GM23338 (cell line): ENCODE results near the gene ZNF695. TPM values are rescaled to one million over a fixed set of nuclear protein-coding genes. Genes with fewer than 3 reads are reported as not detected.

Experiments used
- CREB1 ChIP-seq: fragments of 250-450 bp; sonication (Bioruptor Pico); IDR thresholded peaks from 2 replicates; pipeline ENCODE4 v1.5.0; 2020; ENCODE audit warnings: low read depth, mild to moderate bottlenecking, moderate library complexity
- CTCF ChIP-seq, 2 experiments: fragments of 200-600 bp in 1 of 2; sonication (generic) in 1 of 2; conservative IDR thresholded peaks; 2 replicates each; pipeline versions ENCODE4 v1.5.1 to v1.6.1; 2016 to 2017; ENCODE audit warnings: antibody characterized with exemption in 2 of 2, low read depth in 2 of 2, mild to moderate bottlenecking in 2 of 2, moderate library complexity in 1 of 2
- ZNF114 ChIP-seq: fragments of 250-450 bp; sonication (Bioruptor Pico); IDR thresholded peaks from 2 replicates; pipeline ENCODE4 v1.5.0; 2020; ENCODE audit warnings: mild to moderate bottlenecking, moderate library complexity
- ZNF462 ChIP-seq: fragments of 250-450 bp; sonication (Bioruptor Pico); IDR thresholded peaks from 2 replicates; pipeline ENCODE4 v1.5.0; 2020; ENCODE audit warnings: mild to moderate bottlenecking, moderate library complexity
- polyA plus RNA-seq: library from polyadenylated mRNA; unstranded; fragments of >200 nt; fragmentation: Nextera tagmentation; extraction: Ambion mirVana; gene quantifications from 2 replicates; pipeline ENCODE4 v1.2.1, GENCODE V29; 2016
- total RNA-seq: library from RNA; depleted of rRNA; stranded (reverse); fragments of >200 nt; shearing (Covaris generic); gene quantifications from 2 replicates; pipeline ENCODE4 v1.2.3, GENCODE V29; 2014
- TF ChIP-seq, protein P1 (sequence below): IDR thresholded peaks from one replicate; pipeline ENCODE4 v1.6.1; 2018; ENCODE audit warnings: antibody characterized with exemption; ENCODE audit not compliant: unreplicated experiment

The ZNF695 gene
- total and polyA plus RNA-seq, 2 experiments from 2014 or later: 26.5 to 34.2 TPM

- TF ChIP-seq ZNF462 (CRISPR knock-in tag) (no peak), ZNF114 (no peak), CTCF (conservative IDR thresholded peaks at IDR 0.05; ENCODE audit: low read depth in 2 of 2) (no peak), CREB1 (CRISPR knock-in tag) (no peak)
- TF ChIP-seq, protein P1, sequence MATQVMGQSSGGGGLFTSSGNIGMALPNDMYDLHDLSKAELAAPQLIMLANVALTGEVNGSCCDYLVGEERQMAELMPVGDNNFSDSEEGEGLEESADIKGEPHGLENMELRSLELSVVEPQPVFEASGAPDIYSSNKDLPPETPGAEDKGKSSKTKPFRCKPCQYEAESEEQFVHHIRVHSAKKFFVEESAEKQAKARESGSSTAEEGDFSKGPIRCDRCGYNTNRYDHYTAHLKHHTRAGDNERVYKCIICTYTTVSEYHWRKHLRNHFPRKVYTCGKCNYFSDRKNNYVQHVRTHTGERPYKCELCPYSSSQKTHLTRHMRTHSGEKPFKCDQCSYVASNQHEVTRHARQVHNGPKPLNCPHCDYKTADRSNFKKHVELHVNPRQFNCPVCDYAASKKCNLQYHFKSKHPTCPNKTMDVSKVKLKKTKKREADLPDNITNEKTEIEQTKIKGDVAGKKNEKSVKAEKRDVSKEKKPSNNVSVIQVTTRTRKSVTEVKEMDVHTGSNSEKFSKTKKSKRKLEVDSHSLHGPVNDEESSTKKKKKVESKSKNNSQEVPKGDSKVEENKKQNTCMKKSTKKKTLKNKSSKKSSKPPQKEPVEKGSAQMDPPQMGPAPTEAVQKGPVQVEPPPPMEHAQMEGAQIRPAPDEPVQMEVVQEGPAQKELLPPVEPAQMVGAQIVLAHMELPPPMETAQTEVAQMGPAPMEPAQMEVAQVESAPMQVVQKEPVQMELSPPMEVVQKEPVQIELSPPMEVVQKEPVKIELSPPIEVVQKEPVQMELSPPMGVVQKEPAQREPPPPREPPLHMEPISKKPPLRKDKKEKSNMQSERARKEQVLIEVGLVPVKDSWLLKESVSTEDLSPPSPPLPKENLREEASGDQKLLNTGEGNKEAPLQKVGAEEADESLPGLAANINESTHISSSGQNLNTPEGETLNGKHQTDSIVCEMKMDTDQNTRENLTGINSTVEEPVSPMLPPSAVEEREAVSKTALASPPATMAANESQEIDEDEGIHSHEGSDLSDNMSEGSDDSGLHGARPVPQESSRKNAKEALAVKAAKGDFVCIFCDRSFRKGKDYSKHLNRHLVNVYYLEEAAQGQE: no peak
These were observed 41.4 kb downstream of the ZNF695 start (continued) for GRCh38 chr1:246966502-246966901.
